ENCODE data around the gene CTNNA3. TPM values are rescaled to one million over a fixed set of nuclear protein-coding genes. Genes with fewer than 3 reads are reported as not detected.

Gene CTNNA3
- total RNA-seq, 1 donor from 2014 or later: not detected

DNA sequence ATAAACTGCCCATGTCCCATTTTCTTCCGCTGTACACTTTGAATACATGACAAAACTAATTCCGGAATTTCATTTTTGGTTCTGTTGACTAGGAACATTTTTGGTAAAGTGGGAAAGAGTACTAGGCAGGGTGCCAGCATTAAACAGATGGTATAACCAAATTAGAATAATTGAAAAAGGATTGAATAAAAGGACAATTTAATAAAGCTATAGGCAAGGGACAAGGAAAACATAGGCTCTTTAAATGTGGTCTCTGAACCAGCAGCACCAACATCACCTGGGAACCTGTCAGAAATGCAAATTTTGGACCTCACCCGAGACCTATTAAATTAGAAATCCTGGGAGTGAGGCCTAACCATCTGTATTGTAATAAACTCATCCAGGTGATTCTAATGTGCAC lies 393.3 kb downstream of the CTNNA3 start:
- Mint-ChIP-seq H3K4me3 (no peak overlapping the region), H3K27me3 (no peaks in the 10 kb centered on the region), H3K36me3 (ENCODE audit: low read depth) (no peaks in the 10 kb centered on the region), H3K9me3 (no peaks in the 10 kb centered on the region), H3K27ac (no peak overlapping the region), H3K4me1 (no peaks in the 10 kb centered on the region)
- no peak for ATAC-seq (ENCODE audit: low read depth)
- intact Hi-C loops (cut with micrococcal nuclease): no loop called here
- POLR2A ChIA-PET: no interaction called here
- TF ChIP-seq, protein P1, sequence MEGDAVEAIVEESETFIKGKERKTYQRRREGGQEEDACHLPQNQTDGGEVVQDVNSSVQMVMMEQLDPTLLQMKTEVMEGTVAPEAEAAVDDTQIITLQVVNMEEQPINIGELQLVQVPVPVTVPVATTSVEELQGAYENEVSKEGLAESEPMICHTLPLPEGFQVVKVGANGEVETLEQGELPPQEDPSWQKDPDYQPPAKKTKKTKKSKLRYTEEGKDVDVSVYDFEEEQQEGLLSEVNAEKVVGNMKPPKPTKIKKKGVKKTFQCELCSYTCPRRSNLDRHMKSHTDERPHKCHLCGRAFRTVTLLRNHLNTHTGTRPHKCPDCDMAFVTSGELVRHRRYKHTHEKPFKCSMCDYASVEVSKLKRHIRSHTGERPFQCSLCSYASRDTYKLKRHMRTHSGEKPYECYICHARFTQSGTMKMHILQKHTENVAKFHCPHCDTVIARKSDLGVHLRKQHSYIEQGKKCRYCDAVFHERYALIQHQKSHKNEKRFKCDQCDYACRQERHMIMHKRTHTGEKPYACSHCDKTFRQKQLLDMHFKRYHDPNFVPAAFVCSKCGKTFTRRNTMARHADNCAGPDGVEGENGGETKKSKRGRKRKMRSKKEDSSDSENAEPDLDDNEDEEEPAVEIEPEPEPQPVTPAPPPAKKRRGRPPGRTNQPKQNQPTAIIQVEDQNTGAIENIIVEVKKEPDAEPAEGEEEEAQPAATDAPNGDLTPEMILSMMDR (IDR thresholded peaks at IDR 0.05): no peak
- DNase-seq: no peak
- CTCF ChIA-PET: no interaction called here

DNA sequence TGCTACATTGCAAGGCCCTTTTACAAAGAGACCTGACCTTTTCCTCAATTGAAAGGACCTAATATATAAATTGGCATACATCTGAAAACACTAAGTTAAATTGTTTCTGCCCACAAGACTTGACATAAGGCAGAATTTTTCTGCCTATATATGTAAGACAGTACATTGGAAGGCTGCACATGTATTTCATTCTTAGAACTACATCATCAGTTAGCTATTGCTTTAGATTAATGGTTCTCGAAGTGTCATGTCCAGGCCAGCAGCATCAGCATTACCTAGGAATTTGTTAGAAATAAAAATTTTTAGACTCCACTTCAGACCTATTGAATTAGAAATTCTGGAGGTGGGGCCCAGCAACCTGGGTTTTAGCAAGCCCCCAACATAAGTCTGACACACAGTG lies 396.2 kb downstream of the CTNNA3 start:
- intact Hi-C loops (cut with micrococcal nuclease): no loop called here
- TF ChIP-seq, protein P1 (IDR thresholded peaks at IDR 0.05): no peak
- Mint-ChIP-seq H3K36me3 (ENCODE audit: low read depth) (no peaks in the 10 kb centered on the region), H3K27me3 (no peaks in the 10 kb centered on the region), H3K4me3 (no peak overlapping the region), H3K27ac (no peak overlapping the region), H3K9me3 (no peaks in the 10 kb centered on the region), H3K4me1 (no peaks in the 10 kb centered on the region)
- ChIA-PET POLR2A (no interaction called here), CTCF (no interaction called here)
- no peak for ATAC-seq (ENCODE audit: low read depth)
- DNase-seq: no peak

DNA sequence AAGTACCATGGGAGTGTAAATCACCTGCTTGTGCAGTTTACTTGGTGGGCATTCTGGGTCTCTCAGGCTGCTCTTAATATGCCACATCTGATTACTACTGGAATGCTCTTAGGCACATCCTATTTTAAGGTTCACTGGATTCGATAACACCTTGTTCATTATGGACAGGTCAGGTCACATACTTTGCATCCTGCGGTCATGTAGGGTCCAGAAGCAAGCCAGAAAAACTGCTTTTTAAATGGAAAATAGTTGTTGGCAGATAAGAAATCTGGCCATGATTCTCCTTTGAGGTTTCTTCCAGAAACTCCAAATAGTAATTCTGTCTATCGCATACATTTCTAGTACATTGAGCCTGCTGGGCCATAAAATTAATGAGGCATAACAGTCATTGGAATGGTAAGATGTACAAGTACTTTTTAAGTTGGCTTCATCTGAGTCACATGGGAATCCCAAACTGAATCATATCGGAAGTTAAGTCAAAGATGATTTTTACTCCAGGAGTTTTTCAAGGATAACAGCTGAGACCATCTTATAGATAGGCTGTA lies 398.3 kb downstream of the CTNNA3 start:
- H3K36me3 Mint-ChIP-seq (ENCODE audit: low read depth): no peaks in the 10 kb centered on the region

DNA sequence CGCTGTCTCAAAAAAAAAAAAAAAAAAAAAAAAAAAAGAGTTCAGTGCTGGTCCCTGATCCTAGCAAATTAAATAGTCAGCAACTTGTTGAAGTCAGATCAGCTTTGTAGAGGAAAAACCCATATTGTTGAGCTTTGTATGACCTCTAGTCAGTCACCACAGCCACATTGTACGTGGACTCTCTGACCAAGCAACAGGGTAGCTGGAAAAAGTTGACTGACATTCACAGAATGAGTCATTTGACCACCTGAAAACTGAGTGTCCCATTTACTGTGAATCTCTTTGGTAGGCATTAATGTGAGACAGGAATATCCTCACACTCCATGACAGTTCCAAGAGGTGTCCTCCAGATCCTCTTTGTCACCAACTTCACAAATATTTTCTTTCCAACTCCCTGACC lies 399.1 kb downstream of the CTNNA3 start:
- TF ChIP-seq, protein P1 (IDR thresholded peaks at IDR 0.05): no peak
- POLR2A ChIA-PET: no interaction called here
- no peak overlapping the region for H3K27ac Mint-ChIP-seq
- H3K4me1 Mint-ChIP-seq: no peaks in the 10 kb centered on the region
- CTCF ChIA-PET: no interaction called here
- intact Hi-C loops (cut with micrococcal nuclease): no loop called here
- H3K9me3 Mint-ChIP-seq: no peaks in the 10 kb centered on the region
- DNase-seq (no peak), ATAC-seq (ENCODE audit: low read depth) (no peak)
- H3K27me3 Mint-ChIP-seq: no peaks in the 10 kb centered on the region
- no peak overlapping the region for H3K4me3 Mint-ChIP-seq
- no peaks in the 10 kb centered on the region for H3K36me3 Mint-ChIP-seq (ENCODE audit: low read depth)

More for the DNA sequence above, 398.3 kb downstream of the CTNNA3 start:
- intact Hi-C loops (cut with micrococcal nuclease): no loop called here
- no peak overlapping the region for H3K4me3 Mint-ChIP-seq
- ChIA-PET POLR2A (no interaction called here), CTCF (no interaction called here)
- no peak overlapping the region for H3K27ac Mint-ChIP-seq
- no peaks in the 10 kb centered on the region for H3K4me1 Mint-ChIP-seq
- DNase-seq: no peak
- no peaks in the 10 kb centered on the region for H3K9me3 Mint-ChIP-seq
- no peak for ATAC-seq (ENCODE audit: low read depth)
- TF ChIP-seq, protein P1 (IDR thresholded peaks at IDR 0.05): no peak
- H3K27me3 Mint-ChIP-seq: no peaks in the 10 kb centered on the region

DNA sequence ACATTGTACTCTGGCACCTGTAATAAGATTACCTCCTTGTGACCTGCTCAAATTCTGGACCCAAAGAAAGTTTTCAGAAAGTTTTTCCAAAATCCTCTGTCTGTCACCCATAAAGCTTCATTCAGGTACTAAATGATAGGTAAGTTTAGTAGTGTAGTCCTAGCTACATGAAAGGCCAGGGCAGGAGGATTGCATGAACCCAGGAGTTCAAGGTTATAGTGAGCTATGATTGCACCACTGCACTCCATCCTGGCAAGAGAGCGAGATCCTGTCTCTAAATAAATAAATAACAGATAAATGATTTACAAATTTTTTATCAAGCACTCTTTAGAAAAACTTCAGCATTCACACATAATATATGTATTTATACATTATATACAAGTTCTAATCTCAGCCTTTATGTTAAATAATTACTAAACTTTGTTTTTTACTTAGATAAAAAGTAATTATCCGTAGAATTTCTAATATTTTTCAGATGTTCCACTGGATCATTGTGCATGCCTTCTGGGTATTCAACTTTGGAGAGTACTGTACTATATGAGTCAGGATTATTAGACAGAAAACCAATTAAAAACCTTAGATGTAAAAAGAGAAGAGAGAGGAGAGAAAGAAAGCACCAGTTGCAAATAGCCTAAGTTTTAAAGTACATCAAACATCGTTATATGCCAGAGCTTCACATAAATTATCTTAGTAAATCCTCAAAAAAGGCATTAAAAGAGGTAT lies 407.1 kb downstream of the CTNNA3 start:
- Mint-ChIP-seq H3K4me3 (no peak overlapping the region), H3K4me1 (no peaks in the 10 kb centered on the region), H3K9me3 (no peaks in the 10 kb centered on the region), H3K36me3 (ENCODE audit: low read depth) (no peaks in the 10 kb centered on the region), H3K27me3 (no peaks in the 10 kb centered on the region), H3K27ac (no peak overlapping the region)
- ATAC-seq (ENCODE audit: low read depth) (no peak), DNase-seq (no peak)
- POLR2A ChIA-PET: no interaction called here
- intact Hi-C loops (cut with micrococcal nuclease): no loop called here
- TF ChIP-seq, protein P1 (IDR thresholded peaks at IDR 0.05): no peak
- CTCF ChIA-PET: no interaction called here

Data from activated B cell treated with CpG ODN at 0.5 μM for 24 hours (primary cell).